ENCODE data around the gene TBC1D13. TPM values are rescaled to one million over a fixed set of nuclear protein-coding genes. Genes with fewer than 3 reads are reported as not detected.

Gene TBC1D13
- total and polyA plus RNA-seq, 2 of the 13 experiments (the other 11 are each of a cell fraction or from before 2014, with no cell fraction given) = 17.9 to 19.7 TPM

DNA sequence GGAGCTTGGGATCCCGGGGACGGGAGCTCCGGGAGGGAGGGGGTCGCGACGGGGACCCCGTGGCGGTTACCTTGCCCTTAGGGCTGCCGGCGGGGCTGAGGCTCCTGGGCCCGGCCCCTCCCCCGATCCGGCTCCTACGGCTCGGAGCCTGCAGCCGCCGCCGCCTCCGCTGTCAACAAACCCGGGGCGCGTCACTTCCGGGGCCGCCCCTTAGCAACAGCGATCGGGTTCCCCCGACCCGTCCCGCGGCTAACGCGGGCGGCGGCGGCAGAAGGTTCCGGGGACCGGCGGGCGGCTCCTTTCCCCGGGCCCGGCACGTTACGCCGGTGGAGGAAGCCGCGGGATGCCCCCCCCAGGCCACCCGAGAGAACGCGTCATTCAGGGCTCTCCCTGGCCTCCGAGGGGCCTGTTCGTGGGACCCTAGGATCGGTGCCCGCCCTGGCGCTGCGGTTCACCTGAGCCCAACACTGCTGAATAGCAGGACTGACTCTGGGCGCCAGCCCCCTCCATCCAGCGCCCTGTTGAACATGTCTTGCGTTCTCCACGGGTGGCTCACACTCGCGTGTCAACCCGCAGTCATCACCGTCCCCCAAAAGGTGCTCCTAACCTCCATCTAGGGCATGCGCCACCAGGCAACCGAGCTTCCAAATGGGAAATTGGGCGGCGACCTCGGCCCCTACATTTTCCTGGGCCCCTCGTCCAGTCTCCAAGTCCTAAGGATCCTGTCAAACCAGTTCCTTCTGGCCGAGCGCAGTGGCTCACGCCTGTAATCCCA lies 15.1 kb upstream of the TBC1D13 start, which contains the start of gene ZER1 (continued):
- TF ChIP-seq, protein P1, sequence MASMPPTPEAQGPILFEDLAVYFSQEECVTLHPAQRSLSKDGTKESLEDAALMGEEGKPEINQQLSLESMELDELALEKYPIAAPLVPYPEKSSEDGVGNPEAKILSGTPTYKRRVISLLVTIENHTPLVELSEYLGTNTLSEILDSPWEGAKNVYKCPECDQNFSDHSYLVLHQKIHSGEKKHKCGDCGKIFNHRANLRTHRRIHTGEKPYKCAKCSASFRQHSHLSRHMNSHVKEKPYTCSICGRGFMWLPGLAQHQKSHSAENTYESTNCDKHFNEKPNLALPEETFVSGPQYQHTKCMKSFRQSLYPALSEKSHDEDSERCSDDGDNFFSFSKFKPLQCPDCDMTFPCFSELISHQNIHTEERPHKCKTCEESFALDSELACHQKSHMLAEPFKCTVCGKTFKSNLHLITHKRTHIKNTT (CRISPR knock-in tag; IDR thresholded peaks at IDR 0.05) = no peak
- TF ChIP-seq ZNF510 (CRISPR knock-in tag; IDR thresholded peaks at IDR 0.05; ENCODE audit: low read depth) (no peak), ZNF138 (CRISPR knock-in tag; IDR thresholded peaks at IDR 0.05; ENCODE audit: low read depth) (no peak), ZC3H13 (CRISPR knock-in tag; IDR thresholded peaks at IDR 0.05) (no peak; the same call in 1 of the 2 replicates), TRIM24 (CRISPR knock-in tag; IDR thresholded peaks at IDR 0.05) (no peak), FOXO1 (CRISPR knock-in tag; IDR thresholded peaks at IDR 0.05) (peak; percentile 94), ZMAT3 (CRISPR knock-in tag; conservative IDR thresholded peaks at IDR 0.05) (no peak), MAFG (CRISPR knock-in tag; IDR thresholded peaks at IDR 0.05) (no peak), RBM22 (optimal IDR thresholded peaks at IDR 0.05; ENCODE audit: low read length) (no peak), ZNF883 (CRISPR knock-in tag; IDR thresholded peaks at IDR 0.05; ENCODE audit: not compliant biosample characterization) (peak; percentile 90), KDM6A (CRISPR knock-in tag; IDR thresholded peaks at IDR 0.05; ENCODE audit: low read depth) (no peak), TCF7L2 (IDR thresholded peaks at IDR 0.05; ENCODE audit: low read depth, low read length) (no peak), CHCHD3 (CRISPR knock-in tag; IDR thresholded peaks at IDR 0.05) (no peak), ZNF335 (CRISPR knock-in tag; IDR thresholded peaks at IDR 0.05) (no peak), REL (CRISPR knock-in tag; conservative IDR thresholded peaks at IDR 0.05) (0 out of 2 replicates have a peak, but pooled peaks have one; percentile 73), ZNF572 (CRISPR knock-in tag; IDR thresholded peaks at IDR 0.05) (0 out of 2 replicates have a peak, but pooled peaks have one; percentile 57), ZKSCAN8 (CRISPR knock-in tag; IDR thresholded peaks at IDR 0.05; ENCODE audit: borderline replicate concordance) (peak; percentile 83), ZNF747 (CRISPR knock-in tag; IDR thresholded peaks at IDR 0.05; ENCODE audit: borderline replicate concordance) (no peak), SMYD3 (CRISPR knock-in tag; IDR thresholded peaks at IDR 0.05) (0 out of 2 replicates have a peak, but pooled peaks have one; percentile 36), HNF4G (IDR thresholded peaks at IDR 0.05; ENCODE audit: borderline replicate concordance, low read depth, low read length) (peak; percentile 21; the same call in 1 of the 2 replicates), HNF4G (CRISPR knock-in tag; IDR thresholded peaks at IDR 0.05; ENCODE audit: borderline replicate concordance, low read depth) (peak; percentile 26; the same call in 1 of the 2 replicates), PHF21A (CRISPR knock-in tag; IDR thresholded peaks at IDR 0.05) (peak; percentile 84)
- TF ChIP-seq, protein P2, sequence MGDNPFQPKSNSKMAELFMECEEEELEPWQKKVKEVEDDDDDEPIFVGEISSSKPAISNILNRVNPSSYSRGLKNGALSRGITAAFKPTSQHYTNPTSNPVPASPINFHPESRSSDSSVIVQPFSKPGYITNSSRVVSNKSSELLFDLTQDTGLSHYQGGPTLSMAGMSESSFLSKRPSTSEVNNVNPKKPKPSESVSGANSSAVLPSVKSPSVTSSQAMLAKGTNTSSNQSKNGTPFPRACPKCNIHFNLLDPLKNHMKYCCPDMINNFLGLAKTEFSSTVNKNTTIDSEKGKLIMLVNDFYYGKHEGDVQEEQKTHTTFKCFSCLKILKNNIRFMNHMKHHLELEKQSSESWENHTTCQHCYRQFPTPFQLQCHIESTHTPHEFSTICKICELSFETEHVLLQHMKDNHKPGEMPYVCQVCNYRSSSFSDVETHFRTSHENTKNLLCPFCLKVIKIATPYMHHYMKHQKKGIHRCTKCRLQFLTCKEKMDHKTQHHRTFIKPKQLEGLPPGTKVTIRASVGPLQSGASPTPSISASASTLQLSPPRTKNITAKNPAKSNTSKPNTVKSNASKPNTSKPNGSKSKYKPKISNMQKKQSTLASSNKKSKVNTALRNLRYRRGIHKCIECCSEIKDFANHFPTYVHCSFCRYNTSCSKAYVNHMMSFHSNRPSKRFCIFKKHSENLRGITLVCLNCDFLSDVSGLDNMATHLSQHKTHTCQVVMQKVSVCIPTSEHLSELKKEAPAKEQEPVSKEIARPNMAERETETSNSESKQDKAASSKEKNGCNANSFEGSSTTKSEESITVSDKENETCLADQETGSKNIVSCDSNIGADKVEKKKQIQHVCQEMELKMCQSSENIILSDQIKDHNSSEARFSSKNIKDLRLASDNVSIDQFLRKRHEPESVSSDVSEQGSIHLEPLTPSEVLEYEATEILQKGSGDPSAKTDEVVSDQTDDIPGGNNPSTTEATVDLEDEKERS (CRISPR knock-in tag; IDR thresholded peaks at IDR 0.05) = peak; percentile 89
- TF ChIP-seq, protein P3, sequence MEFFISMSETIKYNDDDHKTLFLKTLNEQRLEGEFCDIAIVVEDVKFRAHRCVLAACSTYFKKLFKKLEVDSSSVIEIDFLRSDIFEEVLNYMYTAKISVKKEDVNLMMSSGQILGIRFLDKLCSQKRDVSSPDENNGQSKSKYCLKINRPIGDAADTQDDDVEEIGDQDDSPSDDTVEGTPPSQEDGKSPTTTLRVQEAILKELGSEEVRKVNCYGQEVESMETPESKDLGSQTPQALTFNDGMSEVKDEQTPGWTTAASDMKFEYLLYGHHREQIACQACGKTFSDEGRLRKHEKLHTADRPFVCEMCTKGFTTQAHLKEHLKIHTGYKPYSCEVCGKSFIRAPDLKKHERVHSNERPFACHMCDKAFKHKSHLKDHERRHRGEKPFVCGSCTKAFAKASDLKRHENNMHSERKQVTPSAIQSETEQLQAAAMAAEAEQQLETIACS (CRISPR knock-in tag; IDR thresholded peaks at IDR 0.05) = no peak
- TF ChIP-seq, protein P4, sequence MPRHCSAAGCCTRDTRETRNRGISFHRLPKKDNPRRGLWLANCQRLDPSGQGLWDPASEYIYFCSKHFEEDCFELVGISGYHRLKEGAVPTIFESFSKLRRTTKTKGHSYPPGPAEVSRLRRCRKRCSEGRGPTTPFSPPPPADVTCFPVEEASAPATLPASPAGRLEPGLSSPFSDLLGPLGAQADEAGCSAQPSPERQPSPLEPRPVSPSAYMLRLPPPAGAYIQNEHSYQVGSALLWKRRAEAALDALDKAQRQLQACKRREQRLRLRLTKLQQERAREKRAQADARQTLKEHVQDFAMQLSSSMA (CRISPR knock-in tag; IDR thresholded peaks at IDR 0.05) = no peak
